Measurements from ENCODE around the gene FAM25G. TPM values are rescaled to one million over a fixed set of nuclear protein-coding genes. Genes with fewer than 3 reads are reported as not detected.

FAM25G gene
- total and polyA plus RNA-seq, 2 of the 13 experiments (the other 11 are each of a cell fraction or from before 2014, with no cell fraction given): not detected

GRCh38 chr10:47441938-47442337 is 49.6 kb downstream of the FAM25G start:
- intact Hi-C loops (cut with micrococcal nuclease; ENCODE audit: unreplicated experiment) (no loop called here), in situ Hi-C loops (cut with HindIII; ENCODE audit: extremely low pct_ligation_motif_present, low pct_unique_long_range_greater_than_20kb) (no loop called here)
- H3K4me2 ChIP-seq (ENCODE audit: low read depth, low read length): no peak overlapping the region
- ChIA-PET CTCF (ENCODE audit: low intra/inter-chr PET ratio, low total read pairs) (no interaction called here), POLR2A (no interaction called here)
- no peak overlapping the region for H3K9ac ChIP-seq (ENCODE audit: insufficient read depth, low read depth, low read length)
- H4K20me1 ChIP-seq (ENCODE audit: insufficient read depth, low read length): no peaks in the 10 kb centered on the region
- H3K36me3 ChIP-seq (replicated peaks in 1 of 2; ENCODE audit: control insufficient read depth in 1 of 2, insufficient read depth in 2 of 2, low read length in 2 of 2): no peaks in the 10 kb centered on the region
- peaks cover 0 to 5% of the 10 kb centered on the region in 2 experiments; a peak in 2 of 5 replicates for H3K27me3 ChIP-seq (ENCODE audit: control insufficient read depth in 1 of 2, insufficient read depth in 2 of 2, low read length in 2 of 2)
- H3K9me3 ChIP-seq (ENCODE audit: low read length): peaks cover 15% of the 10 kb centered on the region
- TF ChIP-seq ZFP36L2 (CRISPR knock-in tag; IDR thresholded peaks at IDR 0.05) (no peak), KLF11 (CRISPR knock-in tag; IDR thresholded peaks at IDR 0.05) (no peak), ZNF629 (CRISPR knock-in tag; conservative IDR thresholded peaks at IDR 0.05) (no peak), ZNF720 (CRISPR knock-in tag; IDR thresholded peaks at IDR 0.05) (no peak), ZNF263 (CRISPR knock-in tag; IDR thresholded peaks at IDR 0.05) (peak; percentile 24; the same call in 1 of the 2 replicates), ZSCAN21 (CRISPR knock-in tag; IDR thresholded peaks at IDR 0.05; ENCODE audit: borderline replicate concordance) (no peak)
- TF ChIP-seq, protein P1, sequence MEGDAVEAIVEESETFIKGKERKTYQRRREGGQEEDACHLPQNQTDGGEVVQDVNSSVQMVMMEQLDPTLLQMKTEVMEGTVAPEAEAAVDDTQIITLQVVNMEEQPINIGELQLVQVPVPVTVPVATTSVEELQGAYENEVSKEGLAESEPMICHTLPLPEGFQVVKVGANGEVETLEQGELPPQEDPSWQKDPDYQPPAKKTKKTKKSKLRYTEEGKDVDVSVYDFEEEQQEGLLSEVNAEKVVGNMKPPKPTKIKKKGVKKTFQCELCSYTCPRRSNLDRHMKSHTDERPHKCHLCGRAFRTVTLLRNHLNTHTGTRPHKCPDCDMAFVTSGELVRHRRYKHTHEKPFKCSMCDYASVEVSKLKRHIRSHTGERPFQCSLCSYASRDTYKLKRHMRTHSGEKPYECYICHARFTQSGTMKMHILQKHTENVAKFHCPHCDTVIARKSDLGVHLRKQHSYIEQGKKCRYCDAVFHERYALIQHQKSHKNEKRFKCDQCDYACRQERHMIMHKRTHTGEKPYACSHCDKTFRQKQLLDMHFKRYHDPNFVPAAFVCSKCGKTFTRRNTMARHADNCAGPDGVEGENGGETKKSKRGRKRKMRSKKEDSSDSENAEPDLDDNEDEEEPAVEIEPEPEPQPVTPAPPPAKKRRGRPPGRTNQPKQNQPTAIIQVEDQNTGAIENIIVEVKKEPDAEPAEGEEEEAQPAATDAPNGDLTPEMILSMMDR (CRISPR knock-in tag; IDR thresholded peaks at IDR 0.05): no peak
- WGBS (ENCODE audit: low lambda C conversion rate): 11% methylated on average over 4 of the region's 4 CpGs
- no TSS peak for BruUV-seq (replicated peaks)
- ATAC-seq (no peak), FAIRE-seq (no peak), DNase-seq (ENCODE audit: low spot score) (no peak)
- no peak overlapping the region for H3K27ac ChIP-seq (ENCODE audit: extremely low read length, insufficient read depth, low read length)
- no peaks in the 10 kb centered on the region for H3K79me2 ChIP-seq (ENCODE audit: insufficient read depth, low read length)
- no peak overlapping the region for H2AFZ ChIP-seq (ENCODE audit: low read length)
- H3K4me1 ChIP-seq (ENCODE audit: insufficient read depth, low read length): no peaks in the 10 kb centered on the region
- no peak overlapping the region for H3K4me3 ChIP-seq (replicated peaks in 1 of 3; ENCODE audit: insufficient read depth in 1 of 3, low read depth in 2 of 3, low read length in 3 of 3)

DNA sequence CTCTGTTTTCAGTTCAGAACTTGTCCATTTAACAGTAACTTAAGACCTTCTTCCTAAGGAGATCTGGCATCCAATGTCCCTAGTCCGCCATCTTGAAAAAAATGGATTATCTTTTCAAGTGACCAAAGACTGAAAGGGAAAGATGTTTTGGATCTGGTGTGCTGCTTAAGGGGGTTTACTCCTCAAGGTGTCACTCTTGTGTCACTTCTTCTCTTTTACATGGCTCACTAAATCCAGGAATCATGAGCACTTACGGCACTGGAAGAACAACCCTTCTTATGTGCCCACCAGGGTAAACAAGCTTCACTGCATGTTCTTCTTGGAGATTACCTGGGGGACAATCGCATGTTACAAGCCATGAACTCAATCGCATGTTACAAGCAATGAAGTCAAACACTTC is 51.3 kb downstream of the FAM25G start:
- Histone ChIP-seq H3K9ac (ENCODE audit: insufficient read depth, low read depth, low read length) (no peak overlapping the region), H3K4me2 (ENCODE audit: low read depth, low read length) (no peak overlapping the region), H3K4me3 (replicated peaks in 1 of 3; ENCODE audit: insufficient read depth in 1 of 3, low read depth in 2 of 3, low read length in 3 of 3) (no peak overlapping the region), H2AFZ (ENCODE audit: low read length) (no peak overlapping the region), H3K27me3 (ENCODE audit: control insufficient read depth in 1 of 2, insufficient read depth in 2 of 2, low read length in 2 of 2) (peaks cover 0 to 5% of the 10 kb centered on the region in 2 experiments; a peak in 2 of 5 replicates), H3K79me2 (ENCODE audit: insufficient read depth, low read length) (no peaks in the 10 kb centered on the region), H3K27ac (ENCODE audit: extremely low read length, insufficient read depth, low read length) (no peak overlapping the region), H3K9me3 (ENCODE audit: low read length) (peaks cover 1% of the 10 kb centered on the region; the same call in 1 of the 2 replicates), H3K36me3 (replicated peaks in 1 of 2; ENCODE audit: control insufficient read depth in 1 of 2, insufficient read depth in 2 of 2, low read length in 2 of 2) (no peaks in the 10 kb centered on the region), H3K4me1 (ENCODE audit: insufficient read depth, low read length) (no peaks in the 10 kb centered on the region), H4K20me1 (ENCODE audit: insufficient read depth, low read length) (no peaks in the 10 kb centered on the region)
- DNase-seq (ENCODE audit: low spot score) (no peak), FAIRE-seq (no peak), ATAC-seq (no peak)
- TF ChIP-seq STAG1 (CRISPR knock-in tag; IDR thresholded peaks at IDR 0.05) (peak; percentile 31; the same call in 1 of the 2 replicates), ZFX (CRISPR knock-in tag; IDR thresholded peaks at IDR 0.05; ENCODE audit: low read depth) (no peak)
- TF ChIP-seq, protein P1 (CRISPR knock-in tag; IDR thresholded peaks at IDR 0.05): peak; percentile 27; the same call in 1 of the 2 replicates
- CTCF ChIA-PET (ENCODE audit: low intra/inter-chr PET ratio, low total read pairs): no interaction called here
- no TSS peak for BruUV-seq (replicated peaks)
- intact Hi-C loops (cut with micrococcal nuclease; ENCODE audit: unreplicated experiment): no loop called here
- 56% methylated on average over 4 of the region's 4 CpGs for WGBS (ENCODE audit: low lambda C conversion rate)
- in situ Hi-C loops (cut with HindIII; ENCODE audit: extremely low pct_ligation_motif_present, low pct_unique_long_range_greater_than_20kb): no loop called here
- POLR2A ChIA-PET: no interaction called here

Data from HepG2 (cell line).